Measurements from ENCODE around the gene CMIP.

DNA sequence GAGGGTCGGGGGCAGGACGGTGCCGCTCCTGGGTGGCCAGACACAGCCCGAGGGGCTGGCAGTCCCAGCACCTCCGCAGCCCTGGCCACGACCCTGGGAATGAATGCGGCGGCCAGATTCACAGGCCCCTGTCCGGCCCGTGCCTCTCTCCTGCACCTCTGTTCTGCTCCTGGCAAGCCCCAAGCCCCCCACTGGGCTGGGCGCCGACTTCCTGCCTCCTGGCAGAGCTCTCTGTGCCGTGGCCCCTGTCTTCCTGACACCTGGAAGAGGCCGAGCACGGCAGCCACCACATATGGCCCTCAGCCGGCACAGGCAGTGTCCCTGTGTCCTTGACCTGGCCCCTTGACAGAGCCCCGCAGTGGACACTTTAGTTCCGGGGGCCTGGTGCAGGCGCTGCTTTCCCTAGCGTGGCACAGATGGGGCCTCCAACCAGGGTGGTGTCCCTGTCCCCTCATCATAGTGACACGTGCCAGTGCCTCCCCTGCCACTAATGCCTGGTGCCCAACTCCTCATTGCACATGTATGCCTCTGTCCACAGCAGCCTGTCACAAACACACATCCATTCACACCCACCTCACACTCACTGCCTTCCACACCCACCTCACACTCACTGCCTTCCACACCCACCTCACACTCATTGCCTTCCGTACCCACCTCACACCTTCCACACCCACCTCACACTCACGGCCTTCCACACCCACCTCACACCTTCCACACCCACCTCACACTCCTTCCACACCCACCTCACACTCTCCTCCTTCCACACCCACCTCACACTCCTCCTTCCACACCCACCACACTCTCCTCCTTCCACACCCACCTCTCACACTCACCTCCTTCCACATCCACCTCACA lies 223.9 kb downstream of the CMIP start:
- TF ChIP-seq CTCF (IDR thresholded peaks at IDR 0.05): no peak
- no peak for TF ChIP-seq POLR2A (IDR thresholded peaks at IDR 0.05)
